Chondrocyte (in vitro differentiated cells): ENCODE results near the gene CADPS. TPM values are rescaled to one million over a fixed set of nuclear protein-coding genes. Genes with fewer than 3 reads are reported as not detected.

Experiments
- DNase-seq: peaks from one replicate; pipeline ENCODE4 v3.0.0; 2021; ENCODE audit warnings: mixed read lengths, low spot score
- H3K27ac Mint-ChIP-seq: one replicate; pipeline ENCODE4 v1.8.0; 2021; ENCODE audit warnings: mild to moderate bottlenecking, moderate library complexity, mixed read lengths; ENCODE audit not compliant: unreplicated experiment
- H3K27me3 Mint-ChIP-seq: 2 replicates; pipeline ENCODE4 v1.8.0; 2021; ENCODE audit warnings: low read depth, mixed read lengths
- H3K36me3 Mint-ChIP-seq: 2 replicates; pipeline ENCODE4 v1.8.0; 2021; ENCODE audit warnings: low read depth, mixed read lengths
- H3K4me1 Mint-ChIP-seq: 2 replicates; pipeline ENCODE4 v1.8.0; 2021; ENCODE audit warnings: low read depth, mild to moderate bottlenecking, mixed read lengths
- H3K4me3 Mint-ChIP-seq: one replicate; pipeline ENCODE4 v1.8.0; 2021; ENCODE audit warnings: mild to moderate bottlenecking, moderate library complexity, mixed read lengths; ENCODE audit not compliant: unreplicated experiment
- H3K9me3 Mint-ChIP-seq: 2 replicates; pipeline ENCODE4 v1.8.0; 2021; ENCODE audit warnings: low read depth, mixed read lengths
- CTCF ChIP-seq: fragments of 200-600 bp; sonication (generic); IDR thresholded peaks from 2 replicates; pipeline ENCODE4 v1.5.0; 2021; ENCODE audit warnings: antibody characterized with exemption, mild to moderate bottlenecking, moderate library complexity
- total RNA-seq: library from RNA; stranded (reverse); gene quantifications from 3 replicates; pipeline ENCODE4 v1.2.1, GENCODE V29; 2021

The CADPS gene
- total RNA-seq, 1 donor from 2014 or later, result not detected

GRCh38 chr3:62724503-62724902 is 150.7 kb downstream of the CADPS start:
- H3K4me3 Mint-ChIP-seq, result no peak overlapping the region
- H3K27ac Mint-ChIP-seq, result no peak overlapping the region

GRCh38 chr3:62723914-62724217 is 151.3 kb downstream of the CADPS start:
- Mint-ChIP-seq H3K4me1 (no peaks in the 10 kb centered on the region), H3K36me3 (no peaks in the 10 kb centered on the region), H3K27ac (no peak overlapping the region), H3K9me3 (no peaks in the 10 kb centered on the region), H3K4me3 (no peak overlapping the region), H3K27me3 (peaks cover 11% of the 10 kb centered on the region)
- no peak for TF ChIP-seq CTCF
- no peak for DNase-seq

More at GRCh38 chr3:62724503-62724902, 150.7 kb downstream of the CADPS start:
- no peak for TF ChIP-seq CTCF
- peaks cover 11% of the 10 kb centered on the region for H3K27me3 Mint-ChIP-seq
- H3K36me3 Mint-ChIP-seq, result no peaks in the 10 kb centered on the region
- DNase-seq, result no peak
- H3K4me1 Mint-ChIP-seq, result no peaks in the 10 kb centered on the region
- no peaks in the 10 kb centered on the region for H3K9me3 Mint-ChIP-seq

GRCh38 chr3:62723166-62723913 is 151.9 kb downstream of the CADPS start:
- Mint-ChIP-seq H3K4me1 (no peaks in the 10 kb centered on the region), H3K36me3 (no peaks in the 10 kb centered on the region), H3K4me3 (no peak overlapping the region), H3K27me3 (peaks cover 11% of the 10 kb centered on the region), H3K27ac (no peak overlapping the region), H3K9me3 (no peaks in the 10 kb centered on the region)
- TF ChIP-seq CTCF, result no peak
- no peak for DNase-seq

GRCh38 chr3:62722344-62722743 is 152.9 kb downstream of the CADPS start:
- peaks cover 18% of the 10 kb centered on the region for H3K27me3 Mint-ChIP-seq
- no peak for TF ChIP-seq CTCF
- no peaks in the 10 kb centered on the region for H3K36me3 Mint-ChIP-seq
- H3K9me3 Mint-ChIP-seq, result peaks cover 2% of the 10 kb centered on the region
- H3K4me3 Mint-ChIP-seq, result no peak overlapping the region
- H3K4me1 Mint-ChIP-seq, result no peaks in the 10 kb centered on the region
- DNase-seq, result no peak
- no peak overlapping the region for H3K27ac Mint-ChIP-seq

GRCh38 chr3:62718515-62719320 is 156.5 kb downstream of the CADPS start:
- H3K36me3 Mint-ChIP-seq, result no peaks in the 10 kb centered on the region
- H3K9me3 Mint-ChIP-seq, result peaks cover 3% of the 10 kb centered on the region
- H3K4me1 Mint-ChIP-seq, result no peaks in the 10 kb centered on the region
- no peak overlapping the region for H3K4me3 Mint-ChIP-seq
- DNase-seq, result no peak
- H3K27me3 Mint-ChIP-seq, result peaks cover 18% of the 10 kb centered on the region
- TF ChIP-seq CTCF, result no peak
- no peak overlapping the region for H3K27ac Mint-ChIP-seq
